ENCODE measurements around the gene TMEM132D.

GRCh38 chr12:129903092-129903945 lies 506 bp downstream of the TMEM132D start:
- TF ChIP-seq GATA3 (IDR thresholded peaks at IDR 0.05; ENCODE audit: low read depth, low read length) = no peak
- no peak for TF ChIP-seq GATA2 (IDR thresholded peaks at IDR 0.05; ENCODE audit: low read depth, low read length)
